ENCODE results near the gene KHK. TPM values are rescaled to one million over a fixed set of nuclear protein-coding genes. Genes with fewer than 3 reads are reported as not detected.
A peak's percentile ranks its signal among the peaks of the same experiment; 100 is the strongest.

Gene KHK
- total RNA-seq, 1 donor from 2014 or later, result 4.4 TPM

- no peak for TF ChIP-seq CTCF (IDR thresholded peaks at IDR 0.05; ENCODE audit: unreplicated experiment)
- no peak for DNase-seq (ENCODE audit: low spot score, unreplicated experiment)
- H3K27ac Mint-ChIP-seq, result peak overlapping the region; percentile 97
- H3K4me1 Mint-ChIP-seq (ENCODE audit: low read depth), result peaks cover 12% of the 10 kb centered on the region
- no peaks in the 10 kb centered on the region for H3K9me3 Mint-ChIP-seq (ENCODE audit: low read depth)
- H3K36me3 Mint-ChIP-seq (ENCODE audit: insufficient read depth), result peaks cover 3% of the 10 kb centered on the region
- peaks cover 7% of the 10 kb centered on the region for H3K27me3 Mint-ChIP-seq
- H3K4me3 Mint-ChIP-seq (ENCODE audit: low read depth), result peak overlapping the region; percentile 92
Measured at GRCh38 chr2:27135478-27135955, 48.9 kb downstream of the KHK start.

DNA sequence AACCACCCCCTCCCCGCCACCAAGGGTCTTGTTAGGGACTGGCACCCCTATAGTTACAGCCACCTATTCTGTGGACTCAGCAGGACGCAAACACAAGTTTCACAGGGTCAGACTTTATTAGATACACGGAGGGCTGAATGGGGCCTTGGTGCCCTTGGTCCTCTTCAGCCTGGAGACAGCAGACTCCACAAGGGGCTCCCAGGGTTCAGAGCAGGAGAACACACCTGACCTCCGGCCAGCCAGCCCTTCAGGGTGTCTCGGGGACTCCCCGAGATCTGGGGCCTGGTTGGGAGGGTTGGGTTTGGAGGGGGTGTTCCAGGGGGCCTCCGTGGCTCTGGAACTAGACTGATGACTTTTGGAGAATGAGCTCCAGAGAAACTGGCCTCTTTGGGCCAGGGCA lies 50.2 kb downstream of the KHK start:
- Mint-ChIP-seq H3K4me1 (ENCODE audit: low read depth) (peaks cover 12% of the 10 kb centered on the region), H3K4me3 (ENCODE audit: low read depth) (no peak overlapping the region), H3K27me3 (peaks cover 7% of the 10 kb centered on the region), H3K36me3 (ENCODE audit: insufficient read depth) (no peaks in the 10 kb centered on the region), H3K9me3 (ENCODE audit: low read depth) (no peaks in the 10 kb centered on the region), H3K27ac (no peak overlapping the region)
- no peak for TF ChIP-seq CTCF (IDR thresholded peaks at IDR 0.05; ENCODE audit: unreplicated experiment)
- no peak for DNase-seq (ENCODE audit: low spot score, unreplicated experiment)

DNA sequence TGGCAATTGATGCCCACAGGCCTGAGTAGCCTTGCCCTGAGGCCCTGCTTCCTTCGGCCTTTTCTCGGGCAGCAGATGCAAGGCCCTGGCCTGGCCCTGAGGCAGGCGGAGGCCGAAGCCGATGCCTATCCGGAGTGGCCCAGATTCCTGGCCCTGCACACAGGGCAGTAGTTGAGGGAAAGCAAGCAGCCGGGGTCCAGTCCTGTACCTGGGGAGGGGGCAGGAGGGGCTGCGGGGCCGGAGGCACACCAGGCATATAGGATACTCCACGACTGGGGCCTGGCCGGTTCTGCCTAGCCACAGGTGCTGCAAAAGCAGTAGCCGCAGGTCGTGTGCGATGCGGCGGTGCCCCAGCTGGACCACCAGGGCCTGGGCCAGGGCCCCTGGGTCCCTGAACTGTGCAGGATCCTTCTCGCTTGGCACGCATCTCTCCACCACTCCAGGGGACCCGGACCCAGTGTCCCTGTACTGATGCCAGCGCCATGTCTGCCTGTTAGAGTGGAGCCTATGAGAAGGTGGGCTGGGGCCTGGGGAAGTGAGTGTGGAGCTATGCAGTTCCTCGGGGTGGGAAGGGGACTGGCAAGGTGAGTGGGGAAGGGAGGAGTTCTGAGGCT lies 50.9 kb downstream of the KHK start:
- Mint-ChIP-seq H3K27ac (no peak overlapping the region), H3K36me3 (ENCODE audit: insufficient read depth) (no peaks in the 10 kb centered on the region), H3K9me3 (ENCODE audit: low read depth) (no peaks in the 10 kb centered on the region), H3K27me3 (peaks cover 7% of the 10 kb centered on the region), H3K4me3 (ENCODE audit: low read depth) (no peak overlapping the region), H3K4me1 (ENCODE audit: low read depth) (peaks cover 12% of the 10 kb centered on the region)
- DNase-seq (ENCODE audit: low spot score, unreplicated experiment), result no peak
- no peak for TF ChIP-seq CTCF (IDR thresholded peaks at IDR 0.05; ENCODE audit: unreplicated experiment)

GRCh38 chr2:27138111-27138510 lies 51.5 kb downstream of the KHK start:
- peaks cover 8% of the 10 kb centered on the region for H3K4me1 Mint-ChIP-seq (ENCODE audit: low read depth)
- H3K9me3 Mint-ChIP-seq (ENCODE audit: low read depth), result no peaks in the 10 kb centered on the region
- H3K36me3 Mint-ChIP-seq (ENCODE audit: insufficient read depth), result no peaks in the 10 kb centered on the region
- no peak for DNase-seq (ENCODE audit: low spot score, unreplicated experiment)
- peak overlapping the region; percentile 33 for H3K4me3 Mint-ChIP-seq (ENCODE audit: low read depth)
- peak overlapping the region; percentile 14 for H3K27ac Mint-ChIP-seq
- peaks cover 7% of the 10 kb centered on the region for H3K27me3 Mint-ChIP-seq
- no peak for TF ChIP-seq CTCF (IDR thresholded peaks at IDR 0.05; ENCODE audit: unreplicated experiment)

DNA sequence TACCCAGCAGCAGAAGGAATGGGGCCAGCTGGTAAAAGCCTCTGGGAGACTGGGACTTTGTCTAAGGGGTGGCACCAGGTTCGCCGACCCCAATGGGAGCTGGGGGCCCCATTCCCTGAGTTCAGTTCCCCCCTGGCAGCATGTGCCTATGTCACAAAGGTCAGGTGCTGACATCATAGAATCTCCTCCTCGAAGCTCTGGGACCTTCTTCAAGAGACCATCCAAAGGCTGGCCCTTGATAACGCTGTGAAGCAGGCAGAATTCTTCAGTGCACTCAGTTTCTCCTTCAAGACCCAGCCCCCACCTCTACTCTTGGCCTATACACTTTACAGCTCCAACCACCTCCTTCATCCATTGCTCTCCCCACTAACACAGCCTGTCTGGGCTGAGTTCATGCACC lies 52.7 kb downstream of the KHK start, which contains the start of gene PRR30:
Gene PRR30 (minus strand): TSS at position 101 of the 400 bp plus-strand sequence. CDS start 1,081 bp downstream, outside the sequence.
- Mint-ChIP-seq H3K27me3 (peaks cover 7% of the 10 kb centered on the region), H3K4me3 (ENCODE audit: low read depth) (no peak within 1 kb of the TSS), H3K4me1 (ENCODE audit: low read depth) (no peaks in the 10 kb centered on the region), H3K9me3 (ENCODE audit: low read depth) (no peaks in the 10 kb centered on the region), H3K27ac (no peak within 1 kb of the TSS), H3K36me3 (ENCODE audit: insufficient read depth) (no peaks in the 10 kb centered on the region)
- no peak for TF ChIP-seq CTCF (IDR thresholded peaks at IDR 0.05; ENCODE audit: unreplicated experiment)
- DNase-seq (ENCODE audit: low spot score, unreplicated experiment), result no peak
